H1 (cell line): ENCODE data around the gene TSPAN5. TPM values are rescaled to one million over a fixed set of nuclear protein-coding genes. Genes with fewer than 3 reads are reported as not detected.

Experiments
- EP300 ChIP-seq, 2 experiments: IDR thresholded peaks; 1 replicate in 1 of 2; 2 replicates in 1 of 2; pipeline ENCODE4 v1.6.1; 2011 to 2012; ENCODE audit warnings: low read depth in 2 of 2, low read length in 2 of 2, mild to moderate bottlenecking in 2 of 2, borderline replicate concordance in 1 of 2, inconsistent platforms in 1 of 2, moderate library complexity in 1 of 2
- GTF2F1 ChIP-seq: IDR thresholded peaks from 2 replicates; pipeline ENCODE4 v1.6.1; 2012; ENCODE audit warnings: low read depth, low read length, improper control_type of control experiment, borderline replicate concordance
- HDAC6 ChIP-seq: IDR thresholded peaks from one replicate; pipeline ENCODE4 v1.7.1; 2012; ENCODE audit warnings: low read depth, mild to moderate bottlenecking, inconsistent platforms, low read length, moderate library complexity
- POLR2A ChIP-seq, 2 experiments: IDR thresholded peaks; 1 replicate in 1 of 2; 2 replicates in 1 of 2; pipeline ENCODE4 v1.6.1; 2011; ENCODE audit warnings: low read depth in 2 of 2, low read length in 2 of 2, mild to moderate bottlenecking in 2 of 2; ENCODE audit errors: control extremely low read depth in 1 of 2
- SP1 ChIP-seq: IDR thresholded peaks from 2 replicates; pipeline ENCODE4 v1.6.1; 2011; ENCODE audit warnings: low read depth, low read length
- TCF12 ChIP-seq: IDR thresholded peaks from 2 replicates; pipeline ENCODE4 v1.6.1; 2011; ENCODE audit warnings: low read depth, mild to moderate bottlenecking, low read length
- YY1 ChIP-seq: IDR thresholded peaks from 2 replicates; pipeline ENCODE4 v1.6.1; 2011; ENCODE audit warnings: low read depth, mild to moderate bottlenecking, low read length
- polyA plus RNA-seq, 7 experiments: library from polyadenylated mRNA; depleted of rRNA in 3 of 7; stranded (reverse) in 5 of 7; unstranded in 2 of 7; fragments of >200 nt in 5 of 7; fragments of 200-250 nt in 2 of 7; gene quantifications; 1 replicate in 5 of 7; 2 replicates in 1 of 7; 4 replicates in 1 of 7; pipeline versions ENCODE4 v1.2.1 to v1.2.3, GENCODE V29; 2011 to 2013; ENCODE audit warnings: missing spikeins in 2 of 7, mixed read lengths in 2 of 7
- total RNA-seq: library from RNA; stranded (reverse); fragmentation: NEBNext Ultra II Directional; extraction: Animal tissue kit (Norgen Biotek cat#: 25700); gene quantifications from 2 replicates; pipeline ENCODE4 v1.2.1, GENCODE V29; 2021
- TF ChIP-seq, protein P1 (sequence below): fragments of 300-600 bp; sonication (generic); IDR thresholded peaks from 2 replicates; pipeline ENCODE4 v1.7.1; 2012; ENCODE audit warnings: low read length, moderate library complexity, mild to moderate bottlenecking, inconsistent platforms; ENCODE audit not compliant: insufficient replicate concordance
- TF ChIP-seq, protein P2 (sequence below): IDR thresholded peaks from 2 replicates; pipeline ENCODE4 v1.6.1; 2012; ENCODE audit warnings: inconsistent platforms

TSPAN5 gene
- total and polyA plus RNA-seq, 2 of the 8 experiments (the other 6 are each of a cell fraction or from before 2014, with no cell fraction given) = 17.6 to 21.2 TPM

GRCh38 chr4:98490251-98490650 is 168.2 kb downstream of the TSPAN5 start (continued):
- TF ChIP-seq, protein P1, sequence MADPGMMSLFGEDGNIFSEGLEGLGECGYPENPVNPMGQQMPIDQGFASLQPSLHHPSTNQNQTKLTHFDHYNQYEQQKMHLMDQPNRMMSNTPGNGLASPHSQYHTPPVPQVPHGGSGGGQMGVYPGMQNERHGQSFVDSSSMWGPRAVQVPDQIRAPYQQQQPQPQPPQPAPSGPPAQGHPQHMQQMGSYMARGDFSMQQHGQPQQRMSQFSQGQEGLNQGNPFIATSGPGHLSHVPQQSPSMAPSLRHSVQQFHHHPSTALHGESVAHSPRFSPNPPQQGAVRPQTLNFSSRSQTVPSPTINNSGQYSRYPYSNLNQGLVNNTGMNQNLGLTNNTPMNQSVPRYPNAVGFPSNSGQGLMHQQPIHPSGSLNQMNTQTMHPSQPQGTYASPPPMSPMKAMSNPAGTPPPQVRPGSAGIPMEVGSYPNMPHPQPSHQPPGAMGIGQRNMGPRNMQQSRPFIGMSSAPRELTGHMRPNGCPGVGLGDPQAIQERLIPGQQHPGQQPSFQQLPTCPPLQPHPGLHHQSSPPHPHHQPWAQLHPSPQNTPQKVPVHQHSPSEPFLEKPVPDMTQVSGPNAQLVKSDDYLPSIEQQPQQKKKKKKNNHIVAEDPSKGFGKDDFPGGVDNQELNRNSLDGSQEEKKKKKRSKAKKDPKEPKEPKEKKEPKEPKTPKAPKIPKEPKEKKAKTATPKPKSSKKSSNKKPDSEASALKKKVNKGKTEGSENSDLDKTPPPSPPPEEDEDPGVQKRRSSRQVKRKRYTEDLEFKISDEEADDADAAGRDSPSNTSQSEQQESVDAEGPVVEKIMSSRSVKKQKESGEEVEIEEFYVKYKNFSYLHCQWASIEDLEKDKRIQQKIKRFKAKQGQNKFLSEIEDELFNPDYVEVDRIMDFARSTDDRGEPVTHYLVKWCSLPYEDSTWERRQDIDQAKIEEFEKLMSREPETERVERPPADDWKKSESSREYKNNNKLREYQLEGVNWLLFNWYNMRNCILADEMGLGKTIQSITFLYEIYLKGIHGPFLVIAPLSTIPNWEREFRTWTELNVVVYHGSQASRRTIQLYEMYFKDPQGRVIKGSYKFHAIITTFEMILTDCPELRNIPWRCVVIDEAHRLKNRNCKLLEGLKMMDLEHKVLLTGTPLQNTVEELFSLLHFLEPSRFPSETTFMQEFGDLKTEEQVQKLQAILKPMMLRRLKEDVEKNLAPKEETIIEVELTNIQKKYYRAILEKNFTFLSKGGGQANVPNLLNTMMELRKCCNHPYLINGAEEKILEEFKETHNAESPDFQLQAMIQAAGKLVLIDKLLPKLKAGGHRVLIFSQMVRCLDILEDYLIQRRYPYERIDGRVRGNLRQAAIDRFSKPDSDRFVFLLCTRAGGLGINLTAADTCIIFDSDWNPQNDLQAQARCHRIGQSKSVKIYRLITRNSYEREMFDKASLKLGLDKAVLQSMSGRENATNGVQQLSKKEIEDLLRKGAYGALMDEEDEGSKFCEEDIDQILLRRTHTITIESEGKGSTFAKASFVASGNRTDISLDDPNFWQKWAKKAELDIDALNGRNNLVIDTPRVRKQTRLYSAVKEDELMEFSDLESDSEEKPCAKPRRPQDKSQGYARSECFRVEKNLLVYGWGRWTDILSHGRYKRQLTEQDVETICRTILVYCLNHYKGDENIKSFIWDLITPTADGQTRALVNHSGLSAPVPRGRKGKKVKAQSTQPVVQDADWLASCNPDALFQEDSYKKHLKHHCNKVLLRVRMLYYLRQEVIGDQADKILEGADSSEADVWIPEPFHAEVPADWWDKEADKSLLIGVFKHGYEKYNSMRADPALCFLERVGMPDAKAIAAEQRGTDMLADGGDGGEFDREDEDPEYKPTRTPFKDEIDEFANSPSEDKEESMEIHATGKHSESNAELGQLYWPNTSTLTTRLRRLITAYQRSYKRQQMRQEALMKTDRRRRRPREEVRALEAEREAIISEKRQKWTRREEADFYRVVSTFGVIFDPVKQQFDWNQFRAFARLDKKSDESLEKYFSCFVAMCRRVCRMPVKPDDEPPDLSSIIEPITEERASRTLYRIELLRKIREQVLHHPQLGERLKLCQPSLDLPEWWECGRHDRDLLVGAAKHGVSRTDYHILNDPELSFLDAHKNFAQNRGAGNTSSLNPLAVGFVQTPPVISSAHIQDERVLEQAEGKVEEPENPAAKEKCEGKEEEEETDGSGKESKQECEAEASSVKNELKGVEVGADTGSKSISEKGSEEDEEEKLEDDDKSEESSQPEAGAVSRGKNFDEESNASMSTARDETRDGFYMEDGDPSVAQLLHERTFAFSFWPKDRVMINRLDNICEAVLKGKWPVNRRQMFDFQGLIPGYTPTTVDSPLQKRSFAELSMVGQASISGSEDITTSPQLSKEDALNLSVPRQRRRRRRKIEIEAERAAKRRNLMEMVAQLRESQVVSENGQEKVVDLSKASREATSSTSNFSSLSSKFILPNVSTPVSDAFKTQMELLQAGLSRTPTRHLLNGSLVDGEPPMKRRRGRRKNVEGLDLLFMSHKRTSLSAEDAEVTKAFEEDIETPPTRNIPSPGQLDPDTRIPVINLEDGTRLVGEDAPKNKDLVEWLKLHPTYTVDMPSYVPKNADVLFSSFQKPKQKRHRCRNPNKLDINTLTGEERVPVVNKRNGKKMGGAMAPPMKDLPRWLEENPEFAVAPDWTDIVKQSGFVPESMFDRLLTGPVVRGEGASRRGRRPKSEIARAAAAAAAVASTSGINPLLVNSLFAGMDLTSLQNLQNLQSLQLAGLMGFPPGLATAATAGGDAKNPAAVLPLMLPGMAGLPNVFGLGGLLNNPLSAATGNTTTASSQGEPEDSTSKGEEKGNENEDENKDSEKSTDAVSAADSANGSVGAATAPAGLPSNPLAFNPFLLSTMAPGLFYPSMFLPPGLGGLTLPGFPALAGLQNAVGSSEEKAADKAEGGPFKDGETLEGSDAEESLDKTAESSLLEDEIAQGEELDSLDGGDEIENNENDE = no peak
- TF ChIP-seq GTF2F1 = no peak
- no peak for TF ChIP-seq YY1
- no peak for TF ChIP-seq EP300 (IDR thresholded peaks at IDR 0.05; ENCODE audit: borderline replicate concordance in 1 of 2, low read depth in 2 of 2, low read length in 2 of 2)
- no peak for TF ChIP-seq SP1
- TF ChIP-seq TCF12 = no peak
- TF ChIP-seq HDAC6 = no peak
- TF ChIP-seq, protein P2, sequence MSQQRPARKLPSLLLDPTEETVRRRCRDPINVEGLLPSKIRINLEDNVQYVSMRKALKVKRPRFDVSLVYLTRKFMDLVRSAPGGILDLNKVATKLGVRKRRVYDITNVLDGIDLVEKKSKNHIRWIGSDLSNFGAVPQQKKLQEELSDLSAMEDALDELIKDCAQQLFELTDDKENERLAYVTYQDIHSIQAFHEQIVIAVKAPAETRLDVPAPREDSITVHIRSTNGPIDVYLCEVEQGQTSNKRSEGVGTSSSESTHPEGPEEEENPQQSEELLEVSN = no peak
- TF ChIP-seq POLR2A (IDR thresholded peaks at IDR 0.05; ENCODE audit: control extremely low read depth in 1 of 2, low read depth in 2 of 2, low read length in 2 of 2) = no peak
